ENCODE measurements around the gene ACOT7.

ACOT7 gene

GRCh38 chr1:6280761-6281451, 112.7 kb downstream of the ACOT7 start:
- no peak for DNase-seq

DNA sequence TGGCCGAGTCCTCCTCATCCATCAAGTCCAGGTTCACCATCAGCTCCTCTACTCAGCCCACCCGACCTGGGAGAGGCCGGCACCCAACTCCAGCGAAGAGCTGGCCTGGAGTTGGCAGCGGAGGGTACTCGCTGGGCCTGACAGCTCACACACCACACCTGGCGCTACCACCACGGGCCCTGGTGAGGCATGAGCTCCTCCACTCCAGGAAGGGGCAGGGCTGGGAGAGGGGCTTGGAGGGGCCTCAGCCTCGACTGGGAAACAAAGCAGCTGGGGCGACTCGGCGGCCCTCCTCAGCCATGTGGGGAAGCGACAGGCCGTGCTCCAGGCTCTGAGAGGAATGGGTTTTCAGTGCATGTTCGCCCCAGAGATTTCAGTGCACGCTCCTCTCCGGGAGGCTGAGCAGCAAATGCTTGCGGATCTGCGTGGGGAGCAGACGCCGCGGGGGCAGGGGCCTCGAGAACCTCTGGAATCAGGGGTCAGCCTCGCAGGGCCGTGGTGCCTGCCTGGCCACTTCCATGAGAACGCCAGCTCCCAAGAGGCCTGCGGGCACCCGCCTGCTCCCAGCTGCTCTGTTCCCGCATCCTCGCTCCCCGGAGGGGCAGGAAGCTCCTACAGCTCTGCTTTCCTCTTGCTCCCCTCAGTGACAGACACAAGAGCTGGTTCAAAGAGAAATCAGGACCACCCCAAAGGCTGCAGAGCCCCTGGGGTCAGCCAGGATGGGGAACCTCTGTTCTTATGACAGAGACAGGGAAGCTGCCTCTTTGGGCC, 113.8 kb downstream of the ACOT7 start:
- no peak for DNase-seq

DNA sequence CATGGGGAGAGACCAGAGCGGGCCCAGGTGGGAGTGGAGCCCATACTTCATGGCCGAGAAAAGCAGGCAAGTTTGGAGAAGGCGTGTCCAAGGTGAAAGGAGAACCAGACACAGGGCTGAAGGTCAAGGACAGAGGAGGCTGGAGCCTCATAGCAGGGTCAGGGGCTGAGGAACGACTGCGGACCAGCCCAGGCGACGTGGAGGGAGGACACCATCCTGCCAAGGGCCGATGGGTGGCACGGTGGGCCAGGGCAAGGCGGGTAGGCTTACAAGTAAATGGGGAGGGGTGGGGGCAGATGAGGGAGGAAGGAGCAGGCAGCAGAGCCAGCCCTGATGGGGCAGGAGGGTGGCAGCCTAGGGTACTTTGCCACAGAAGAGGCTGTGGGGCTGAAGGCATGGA, 114.5 kb downstream of the ACOT7 start:
- DNase-seq, result no peak

- no peak for DNase-seq
These were observed 115.3 kb downstream of the ACOT7 start for GRCh38 chr1:6278263-6278662.

DNA sequence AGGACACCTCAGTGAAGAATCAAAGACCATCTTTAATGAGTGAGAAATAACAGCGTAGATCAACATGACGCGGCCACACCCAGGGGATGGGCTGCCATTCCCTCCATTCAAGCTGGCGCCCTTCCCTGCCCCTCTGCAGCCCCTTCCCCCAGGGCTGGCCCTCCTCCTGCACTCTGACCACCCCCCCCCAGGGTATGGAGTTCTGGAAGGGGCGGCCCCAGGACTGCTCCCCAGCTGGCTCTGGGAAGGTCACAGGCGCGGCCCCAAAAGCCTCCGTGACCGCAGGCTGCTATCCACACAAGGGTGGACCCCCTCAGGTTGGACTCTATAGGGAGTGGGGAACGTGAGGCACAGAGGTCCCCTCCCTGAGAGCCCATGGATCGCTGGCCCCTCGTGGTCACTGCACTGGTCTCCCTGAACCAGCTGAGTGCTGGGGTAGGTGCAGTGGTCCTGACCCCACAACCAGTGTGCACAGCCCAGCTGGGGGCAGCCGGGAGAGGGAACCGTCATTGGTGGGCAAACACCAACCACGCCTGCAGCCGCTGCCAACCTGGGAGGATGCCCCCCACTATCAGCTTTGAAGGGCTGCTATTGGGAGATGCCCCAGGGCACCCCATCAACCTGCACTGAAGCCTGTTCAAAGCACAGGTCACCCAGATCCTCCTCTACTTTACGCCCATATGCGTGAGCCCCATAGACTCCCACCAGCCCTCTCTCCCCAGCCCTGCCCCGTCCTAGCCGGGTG, 116.6 kb downstream of the ACOT7 start:
- DNase-seq, result no peak

GRCh38 chr1:6275826-6276782, 117.5 kb downstream of the ACOT7 start:
- peak; percentile 99 for DNase-seq

GRCh38 chr1:6274622-6275139, 118.9 kb downstream of the ACOT7 start:
- DNase-seq, result no peak

GRCh38 chr1:6274102-6274501, 119.5 kb downstream of the ACOT7 start:
- no peak for DNase-seq

- DNase-seq, result peak; percentile 87
These were observed 120.1 kb downstream of the ACOT7 start for GRCh38 chr1:6273380-6273891.

DNA sequence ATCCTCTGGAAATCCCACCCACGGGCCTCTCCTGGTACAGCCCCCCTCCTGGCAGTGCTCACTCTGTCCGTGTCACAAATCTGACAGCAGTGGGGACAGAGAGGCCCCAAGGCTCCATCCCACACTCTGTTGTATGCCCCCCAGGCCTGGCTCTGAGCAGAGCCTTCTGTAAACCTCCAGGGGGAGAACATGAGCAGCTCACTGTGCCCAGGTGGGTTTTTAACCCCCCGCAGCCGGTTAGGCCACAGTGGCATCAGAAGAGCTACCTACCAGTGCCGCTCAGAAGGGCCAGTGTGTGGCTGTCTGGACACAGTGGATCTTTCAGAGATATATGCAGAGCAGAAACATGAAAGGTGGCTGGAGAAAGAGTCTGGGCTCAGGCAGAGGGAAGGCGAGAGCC, 120.7 kb downstream of the ACOT7 start:
- no peak for DNase-seq

DNA sequence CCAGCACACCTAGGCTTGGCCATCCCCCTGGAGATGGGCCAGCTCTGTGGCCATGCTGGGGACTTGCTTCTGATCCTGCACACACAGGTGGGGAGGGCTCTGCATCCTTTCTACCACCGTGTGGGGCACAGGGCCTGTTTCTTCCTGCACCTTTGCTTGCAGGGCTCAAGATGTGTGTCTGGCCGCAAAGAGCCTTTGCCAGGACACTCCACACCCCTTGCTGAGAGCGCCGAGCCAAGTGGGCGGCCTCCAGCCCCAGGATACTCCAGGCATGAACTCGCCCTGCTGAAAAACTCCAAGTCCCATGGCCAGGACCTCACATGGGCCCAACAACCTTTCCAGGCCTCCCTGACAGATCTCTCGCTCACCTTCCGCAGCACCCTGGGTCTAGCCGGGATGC, 121.1 kb downstream of the ACOT7 start:
- DNase-seq, result no peak

DNA sequence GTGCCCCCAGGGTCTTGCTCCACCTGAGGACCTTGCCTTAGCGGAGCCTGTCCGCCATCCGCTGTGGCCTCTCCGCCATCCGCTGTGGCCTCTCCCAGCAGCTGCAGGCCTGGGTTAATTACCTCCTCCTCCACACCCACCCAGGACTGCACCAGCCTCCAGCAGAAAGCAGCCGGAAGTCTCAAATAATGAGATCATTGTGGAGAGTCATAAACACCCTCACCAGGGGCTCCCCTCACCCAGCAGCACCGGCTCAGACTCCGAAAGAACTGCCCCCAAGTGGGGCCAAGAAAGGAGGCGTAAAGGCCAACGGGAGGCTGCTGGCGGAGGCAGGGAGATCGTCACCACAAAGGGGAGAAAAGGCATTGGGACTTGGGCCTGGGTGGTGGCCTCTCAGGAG, 122.0 kb downstream of the ACOT7 start:
- DNase-seq, result peak; percentile 81

GRCh38 chr1:6271006-6271405, 122.6 kb downstream of the ACOT7 start:
- no peak for DNase-seq

- peak; percentile 92 for DNase-seq
These were observed 123.2 kb downstream of the ACOT7 start for GRCh38 chr1:6270401-6270800.

- peak; percentile 99 for DNase-seq
These were observed 123.7 kb downstream of the ACOT7 start for GRCh38 chr1:6269720-6270400.

GRCh38 chr1:6269296-6269695, 124.3 kb downstream of the ACOT7 start:
- DNase-seq, result no peak

DNA sequence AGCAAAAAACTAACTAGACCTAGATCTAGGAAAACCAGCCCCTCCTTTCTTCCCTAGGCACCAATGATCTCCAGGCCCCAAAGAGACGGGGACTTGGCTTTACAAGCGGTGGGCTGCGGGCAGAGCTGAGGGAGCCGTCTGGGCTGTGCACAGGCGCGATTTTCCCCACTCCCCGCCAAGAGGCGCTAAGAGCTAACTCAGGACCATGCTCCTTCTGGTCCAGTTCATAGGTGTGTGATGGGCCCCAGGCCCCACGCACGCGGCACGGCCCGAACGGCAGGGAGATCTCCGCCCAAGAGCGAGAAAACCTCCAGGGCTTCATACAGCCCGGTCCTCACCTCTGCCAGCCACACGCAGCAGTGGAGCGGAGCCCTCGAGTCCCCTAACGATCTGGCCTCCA, 125.2 kb downstream of the ACOT7 start:
- no peak for DNase-seq

DNA sequence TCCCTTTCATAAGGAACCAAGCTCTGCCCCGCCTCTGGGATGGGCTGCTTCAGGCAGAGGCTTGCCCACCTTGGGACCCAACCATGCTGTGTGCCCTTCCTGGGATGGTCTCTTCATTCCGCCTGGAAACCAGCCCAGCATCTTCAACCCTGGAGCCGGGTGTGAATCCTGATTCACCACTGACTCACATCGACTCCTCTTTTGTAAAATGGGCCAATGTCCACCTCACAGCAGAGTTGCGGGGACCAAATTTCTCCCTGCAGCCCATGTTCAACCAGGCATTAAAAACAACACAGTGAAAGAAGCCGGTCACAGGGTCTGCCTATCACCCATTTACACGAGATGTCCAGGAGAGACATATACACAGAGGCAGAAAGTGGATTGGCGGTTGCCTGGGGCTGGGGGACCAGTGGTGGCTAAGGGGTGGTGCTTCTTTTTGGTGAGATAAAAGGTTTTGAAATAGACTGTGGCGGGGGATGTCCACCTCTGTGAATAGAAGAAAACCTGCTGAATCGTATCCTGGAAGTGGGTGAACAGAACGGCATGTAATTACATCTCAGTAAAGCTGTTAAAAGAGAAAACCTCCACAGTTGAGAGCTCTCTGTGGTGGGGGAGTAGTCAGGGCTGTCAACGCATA, 125.8 kb downstream of the ACOT7 start:
- DNase-seq, result no peak

DNA sequence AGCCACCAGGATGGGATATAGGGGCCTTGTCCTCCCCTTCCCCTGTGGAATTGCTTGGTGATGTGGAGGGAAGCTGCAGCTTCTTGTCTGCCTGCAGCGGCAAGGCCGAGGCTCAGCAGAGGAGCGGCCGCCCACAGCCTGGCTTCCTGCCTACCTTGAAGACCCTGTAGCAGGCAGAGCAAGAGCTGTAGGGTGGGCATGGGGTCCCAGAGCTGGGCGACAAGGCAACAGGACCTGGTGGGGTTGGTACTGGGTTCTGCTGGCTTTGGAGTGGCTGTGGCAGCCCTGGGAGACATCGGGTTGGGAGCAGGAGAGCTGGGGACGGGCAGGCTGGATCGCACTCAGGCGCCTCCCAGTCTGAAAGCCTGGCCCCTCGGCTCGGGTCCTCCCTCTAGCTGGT, 126.9 kb downstream of the ACOT7 start:
- no peak for DNase-seq

GRCh38 chr1:6265151-6265550, 128.4 kb downstream of the ACOT7 start:
- DNase-seq, result peak; percentile 97

GRCh38 chr1:6263716-6264115, 129.9 kb downstream of the ACOT7 start:
- DNase-seq, result no peak
